ENCODE measurements around the gene SEMA3A.
"Not testable (repeated sequence)": the region's sequence is repeated elsewhere in the genome, so short reads cannot be mapped to it uniquely, and the experiment has no call there.

The SEMA3A gene

GRCh38 chr7:84108787-84109186 lies 85.8 kb downstream of the SEMA3A start:
- no peak for DNase-seq (ENCODE audit: low spot score)

GRCh38 chr7:84108119-84108518 lies 86.5 kb downstream of the SEMA3A start:
- DNase-seq (ENCODE audit: low spot score), result no peak

- no peak for DNase-seq (ENCODE audit: low spot score)
Measured at GRCh38 chr7:84107259-84107658, 87.3 kb downstream of the SEMA3A start.

GRCh38 chr7:84106291-84106690 lies 88.3 kb downstream of the SEMA3A start:
- no peak for DNase-seq (ENCODE audit: low spot score)

- DNase-seq (ENCODE audit: low spot score), result no peak
Measured at GRCh38 chr7:84105586-84105985, 89.0 kb downstream of the SEMA3A start.

DNA sequence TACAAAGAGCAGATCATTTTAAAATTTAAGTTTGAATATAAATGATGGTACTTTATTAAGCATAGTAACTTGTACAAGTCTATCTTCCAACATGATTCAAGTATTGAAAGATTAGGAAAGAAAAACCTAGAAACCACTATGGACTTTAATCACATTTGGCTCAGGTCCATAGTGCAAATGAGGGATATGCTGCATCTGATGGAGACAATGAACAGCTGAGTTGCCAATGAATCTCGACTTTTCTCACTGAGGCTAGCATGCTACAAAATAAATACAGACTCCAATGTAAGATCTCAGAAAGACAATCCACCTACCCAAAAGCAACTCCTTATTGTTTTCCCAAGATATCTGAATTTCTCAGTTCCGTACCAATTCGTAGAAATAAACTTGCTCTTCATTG lies 89.8 kb downstream of the SEMA3A start:
- no peak for DNase-seq (ENCODE audit: low spot score)

DNA sequence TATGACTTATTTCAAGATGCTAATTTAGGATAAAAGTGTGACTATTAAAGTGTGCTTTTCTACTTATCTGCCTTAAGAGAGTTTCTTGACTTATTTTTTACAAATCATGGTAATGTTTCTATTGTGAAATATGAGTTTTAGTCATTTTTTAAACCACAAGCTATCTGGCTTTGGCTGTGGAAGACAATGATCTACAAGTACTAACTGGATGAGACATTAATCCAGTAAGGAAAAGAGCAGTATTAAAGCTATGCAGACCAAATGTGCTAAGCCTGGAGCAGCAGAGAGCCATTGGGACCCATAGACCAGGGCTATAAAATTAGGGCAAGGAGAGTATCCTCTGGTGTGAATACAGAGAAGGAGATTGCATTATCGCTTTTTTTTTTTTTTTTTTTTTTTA lies 92.4 kb downstream of the SEMA3A start:
- DNase-seq (ENCODE audit: low spot score), result no peak

DNA sequence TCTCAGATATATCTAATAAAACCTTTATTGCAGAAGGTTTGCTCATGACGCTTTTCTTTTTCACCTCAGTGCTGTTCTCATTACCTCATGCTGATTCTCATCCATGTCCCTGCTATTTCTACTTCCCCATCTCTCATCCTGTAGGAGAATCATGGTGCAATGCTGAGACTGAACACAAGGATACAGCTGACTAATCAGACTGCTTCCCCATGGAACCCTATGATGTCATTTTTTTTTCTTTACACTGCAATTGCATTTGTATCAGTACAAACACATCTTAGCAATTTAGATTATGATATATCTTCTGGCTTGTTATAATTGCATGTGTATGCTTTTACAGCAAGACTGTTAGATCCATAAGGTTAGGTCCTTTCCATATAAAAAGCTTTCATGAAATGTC lies 93.7 kb downstream of the SEMA3A start:
- DNase-seq (ENCODE audit: low spot score), result no peak

- DNase-seq (ENCODE audit: low spot score), result no peak
Measured at GRCh38 chr7:84095971-84096370, 98.6 kb downstream of the SEMA3A start.

DNA sequence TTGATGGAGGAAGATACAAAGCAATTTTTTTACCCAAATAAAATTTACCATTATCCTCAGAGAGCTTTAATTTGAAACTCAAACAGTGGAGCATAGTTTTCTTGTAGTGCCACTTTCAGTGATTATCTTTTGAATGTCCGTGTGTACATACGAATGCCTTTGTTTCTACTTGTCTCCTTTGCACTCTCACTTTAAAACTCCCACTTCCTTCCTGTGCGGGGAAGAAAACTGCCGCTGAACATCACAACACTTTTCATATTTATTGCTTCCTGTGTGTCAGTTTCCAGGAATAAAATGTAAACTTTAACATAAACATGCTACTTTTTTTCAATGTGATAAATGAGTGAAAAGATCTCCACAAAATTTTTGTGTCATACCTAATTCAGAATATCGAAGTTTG lies 102.4 kb downstream of the SEMA3A start:
- DNase-seq (ENCODE audit: low spot score), result peak; percentile 14

DNA sequence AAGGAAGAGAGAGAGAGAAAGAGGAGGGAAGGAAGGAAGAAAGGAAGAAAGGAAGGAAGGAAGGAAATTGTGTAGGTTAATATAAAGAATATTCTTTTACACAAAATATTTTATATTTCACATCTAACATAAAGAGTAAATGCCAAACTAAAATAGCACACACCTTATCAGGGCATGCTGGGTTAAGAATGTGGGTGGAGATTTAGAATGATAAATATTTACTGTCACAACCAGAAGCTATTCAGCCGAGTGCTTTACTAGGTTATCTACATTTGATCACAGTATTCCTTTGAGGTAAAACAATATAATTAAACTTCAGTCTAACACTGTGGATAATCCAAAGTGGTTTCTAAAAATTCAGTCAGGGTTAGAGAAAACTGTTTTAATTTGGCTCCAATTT lies 103.3 kb downstream of the SEMA3A start:
- DNase-seq (ENCODE audit: low spot score), result no peak

- DNase-seq (ENCODE audit: low spot score), result no peak
Measured at GRCh38 chr7:84088802-84089201, 105.8 kb downstream of the SEMA3A start.

DNA sequence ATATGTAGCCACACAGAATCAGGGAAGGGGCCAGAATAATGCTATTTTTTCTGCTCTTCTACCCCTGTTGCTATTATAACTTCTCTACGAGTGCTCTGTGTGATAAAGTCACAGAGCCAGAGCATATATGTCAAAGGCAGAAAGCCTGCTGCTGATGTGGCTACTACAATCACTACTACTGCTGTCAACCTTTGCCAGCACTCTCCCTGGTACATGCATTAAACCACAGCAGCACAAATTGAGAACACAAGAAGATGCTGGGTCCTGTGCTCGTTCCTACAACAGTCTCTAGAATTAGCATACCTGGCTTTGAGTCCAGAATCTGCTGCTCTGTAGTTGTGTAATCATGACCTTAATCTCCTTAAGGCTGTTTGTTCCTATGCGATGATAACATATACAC lies 108.6 kb downstream of the SEMA3A start:
- DNase-seq (ENCODE audit: low spot score), result no peak

- no peak for DNase-seq (ENCODE audit: low spot score)
Measured at GRCh38 chr7:84085147-84085546, 109.4 kb downstream of the SEMA3A start.

GRCh38 chr7:84083846-84084245 lies 110.7 kb downstream of the SEMA3A start:
- DNase-seq (ENCODE audit: low spot score), result no peak

DNA sequence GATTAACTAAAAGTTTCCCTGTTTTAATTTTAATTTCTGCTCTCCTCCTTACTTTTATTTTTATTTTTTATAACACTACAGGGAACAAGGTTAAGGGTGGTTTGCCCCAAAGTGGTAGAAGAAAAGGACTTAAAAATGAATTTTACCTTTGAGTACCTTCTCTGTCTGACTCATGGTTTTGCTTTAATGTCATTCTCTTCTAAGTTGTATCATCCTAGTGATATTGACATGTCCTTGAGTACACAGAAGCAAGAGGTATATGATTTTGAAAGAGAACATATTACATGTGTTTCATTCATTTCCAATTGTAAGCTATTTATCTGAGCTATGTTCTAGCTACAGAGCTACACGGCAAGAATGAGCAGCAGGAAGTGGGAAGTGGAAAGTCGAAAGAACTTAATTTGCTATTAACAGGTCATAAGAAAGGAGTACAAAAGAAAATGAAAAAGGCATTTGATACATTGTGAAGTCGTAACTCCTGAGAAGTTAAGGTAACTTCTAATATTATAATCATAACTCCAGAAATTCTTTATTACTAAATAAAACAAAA lies 112.5 kb downstream of the SEMA3A start:
- no peak for DNase-seq (ENCODE audit: low spot score)

DNA sequence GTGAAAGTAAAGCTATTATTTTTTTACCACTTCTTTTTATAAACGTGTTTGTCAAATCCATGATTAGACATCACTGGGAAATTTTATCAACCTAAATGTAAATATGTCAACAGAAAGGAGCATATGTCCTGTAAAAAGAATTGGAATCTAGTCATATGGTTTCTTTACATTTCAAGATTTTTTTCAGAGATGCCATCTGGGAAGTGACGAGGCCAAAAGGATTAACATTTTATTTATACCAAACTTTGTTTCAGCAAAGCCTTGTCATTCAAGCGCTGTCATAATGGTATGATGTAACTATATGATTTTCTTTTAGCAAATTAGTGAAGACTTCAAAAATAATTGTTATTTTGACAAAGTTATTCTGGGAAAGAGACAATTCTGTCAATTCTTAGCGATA lies 117.3 kb downstream of the SEMA3A start:
- no peak for DNase-seq (ENCODE audit: low spot score)

- DNase-seq (ENCODE audit: low spot score), result no peak
Measured at GRCh38 chr7:84076219-84076618, 118.4 kb downstream of the SEMA3A start.

- DNase-seq (ENCODE audit: low spot score), result no peak
Measured at GRCh38 chr7:84073186-84073875, 121.3 kb downstream of the SEMA3A start.

GRCh38 chr7:84070770-84071169 lies 123.8 kb downstream of the SEMA3A start:
- DNase-seq (ENCODE audit: low spot score), result no peak

GRCh38 chr7:84069999-84070500 lies 124.5 kb downstream of the SEMA3A start:
- DNase-seq (ENCODE audit: low spot score), result no peak

GRCh38 chr7:84069033-84069432 lies 125.6 kb downstream of the SEMA3A start:
- DNase-seq (ENCODE audit: low spot score), result no peak

- DNase-seq (ENCODE audit: low spot score), result not testable (repeated sequence)
Measured at GRCh38 chr7:84062489-84062901, 132.1 kb downstream of the SEMA3A start.

GRCh38 chr7:84060760-84061261 lies 133.8 kb downstream of the SEMA3A start:
- DNase-seq (ENCODE audit: low spot score), result no peak

All from CD4-positive, alpha-beta T cell treated with Interleukin-15 for 4 hours (primary cell).